ENCODE data around the gene SNUPN.

DNA sequence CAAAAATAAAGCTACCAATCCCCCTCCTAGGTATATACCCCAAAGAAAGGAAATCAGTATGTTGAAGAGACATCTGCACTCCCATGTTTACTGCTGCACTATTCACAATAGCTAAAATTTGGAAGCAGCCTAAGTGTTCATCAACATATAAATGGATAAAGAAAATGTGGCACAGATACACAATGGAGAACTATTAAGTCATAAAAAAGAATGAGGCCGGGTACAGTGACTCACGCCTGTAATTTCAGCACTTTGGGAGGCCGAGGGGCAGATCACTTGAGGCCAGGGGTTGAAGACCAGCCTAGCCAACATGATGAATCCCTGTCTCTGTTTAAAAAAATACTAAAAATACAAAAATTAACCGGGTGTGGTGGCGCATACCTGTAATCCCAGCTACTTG is 36.5 kb downstream of the SNUPN start:
- TF ChIP-seq POLR2A (IDR thresholded peaks at IDR 0.05) (no peak), POLR2AphosphoS5 (IDR thresholded peaks at IDR 0.05) (no peak), EP300 (IDR thresholded peaks at IDR 0.05) (no peak)
- TF ChIP-seq, protein P1, sequence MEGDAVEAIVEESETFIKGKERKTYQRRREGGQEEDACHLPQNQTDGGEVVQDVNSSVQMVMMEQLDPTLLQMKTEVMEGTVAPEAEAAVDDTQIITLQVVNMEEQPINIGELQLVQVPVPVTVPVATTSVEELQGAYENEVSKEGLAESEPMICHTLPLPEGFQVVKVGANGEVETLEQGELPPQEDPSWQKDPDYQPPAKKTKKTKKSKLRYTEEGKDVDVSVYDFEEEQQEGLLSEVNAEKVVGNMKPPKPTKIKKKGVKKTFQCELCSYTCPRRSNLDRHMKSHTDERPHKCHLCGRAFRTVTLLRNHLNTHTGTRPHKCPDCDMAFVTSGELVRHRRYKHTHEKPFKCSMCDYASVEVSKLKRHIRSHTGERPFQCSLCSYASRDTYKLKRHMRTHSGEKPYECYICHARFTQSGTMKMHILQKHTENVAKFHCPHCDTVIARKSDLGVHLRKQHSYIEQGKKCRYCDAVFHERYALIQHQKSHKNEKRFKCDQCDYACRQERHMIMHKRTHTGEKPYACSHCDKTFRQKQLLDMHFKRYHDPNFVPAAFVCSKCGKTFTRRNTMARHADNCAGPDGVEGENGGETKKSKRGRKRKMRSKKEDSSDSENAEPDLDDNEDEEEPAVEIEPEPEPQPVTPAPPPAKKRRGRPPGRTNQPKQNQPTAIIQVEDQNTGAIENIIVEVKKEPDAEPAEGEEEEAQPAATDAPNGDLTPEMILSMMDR (IDR thresholded peaks at IDR 0.05) = no peak

Measured in upper lobe of left lung (tissue), 4 donors.